GM23248 (cell line): ENCODE results near the gene PLXNA1. TPM values are rescaled to one million over a fixed set of nuclear protein-coding genes. Genes with fewer than 3 reads are reported as not detected.

ENCODE experiments used
- DNase-seq: peaks from one replicate; pipeline ENCODE4 v3.0.0-alpha.2; 2015
- H2AFZ ChIP-seq: fragments of 200-600 bp; sonication (generic); 2 replicates; pipeline ENCODE4 v1.6.1; 2016; ENCODE audit warnings: antibody characterized with exemption
- H3F3A ChIP-seq: fragments of 200-600 bp; sonication (generic); 2 replicates; pipeline ENCODE4 v1.6.1; 2016; ENCODE audit warnings: mild to moderate bottlenecking, antibody characterized with exemption, mixed run types; ENCODE audit not compliant: insufficient read depth
- H3K27ac ChIP-seq: fragments of 200-600 bp; sonication (generic); 2 replicates; pipeline ENCODE4 v1.5.1; 2016; ENCODE audit warnings: mild to moderate bottlenecking
- H3K27me3 ChIP-seq: fragments of 200-600 bp; sonication (generic); replicated peaks from 2 replicates; pipeline ENCODE4 v1.6.1; 2016; ENCODE audit warnings: mild to moderate bottlenecking; ENCODE audit not compliant: insufficient read depth
- H3K36me3 ChIP-seq: fragments of 200-600 bp; sonication (generic); 2 replicates; pipeline ENCODE4 v1.6.1; 2016; ENCODE audit warnings: low read depth, mild to moderate bottlenecking
- H3K4me1 ChIP-seq: fragments of 200-600 bp; sonication (generic); 2 replicates; pipeline ENCODE4 v1.6.1; 2016; ENCODE audit warnings: mild to moderate bottlenecking; ENCODE audit not compliant: insufficient read depth
- H3K4me2 ChIP-seq: fragments of 200-600 bp; sonication (generic); one replicate; pipeline ENCODE4 v1.6.1; 2016; ENCODE audit warnings: mild to moderate bottlenecking; ENCODE audit not compliant: unreplicated experiment
- H3K4me3 ChIP-seq: fragments of 200-600 bp; sonication (generic); 2 replicates; pipeline ENCODE4 v1.5.1; 2016; ENCODE audit warnings: mild to moderate bottlenecking
- H3K79me2 ChIP-seq: fragments of 200-600 bp; sonication (generic); 2 replicates; pipeline ENCODE4 v1.6.1; 2016; ENCODE audit warnings: mild to moderate bottlenecking; ENCODE audit not compliant: insufficient read depth
- H3K9ac ChIP-seq: fragments of 200-600 bp; sonication (generic); 2 replicates; pipeline ENCODE4 v1.6.1; 2016; ENCODE audit warnings: mild to moderate bottlenecking
- H3K9me2 ChIP-seq: fragments of 200-600 bp; sonication (generic); 2 replicates; pipeline ENCODE4 v1.6.1; 2016; ENCODE audit warnings: mixed run types, mild to moderate bottlenecking, moderate library complexity; ENCODE audit not compliant: insufficient read depth
- H3K9me3 ChIP-seq: fragments of 200-600 bp; sonication (generic); one replicate; pipeline ENCODE4 v1.6.1; 2017; ENCODE audit warnings: low read depth
- H4K20me1 ChIP-seq: fragments of 200-600 bp; sonication (generic); 2 replicates; pipeline ENCODE4 v1.6.0; 2016; ENCODE audit not compliant: insufficient read depth
- EZH2 ChIP-seq: fragments of 200-600 bp; sonication (generic); IDR thresholded peaks from 2 replicates; pipeline ENCODE4 v1.6.1; 2018; ENCODE audit warnings: antibody characterized with exemption, mild to moderate bottlenecking; ENCODE audit not compliant: insufficient read depth, poor library complexity, severe bottlenecking
- EZH2phosphoT487 ChIP-seq: fragments of 200-600 bp; sonication (generic); IDR thresholded peaks from 2 replicates; pipeline ENCODE4 v1.6.1; 2018; ENCODE audit warnings: antibody characterized with exemption, moderate library complexity, mild to moderate bottlenecking, low read depth; ENCODE audit not compliant: insufficient read depth
- WGBS, 2 experiments: methylation state at CpG; one replicate each; pipeline ENCODE4 v1.1.6; 2015 to 2017; ENCODE audit warnings: low lambda C conversion rate in 2 of 2, low coverage in 1 of 2; ENCODE audit errors: missing lambda C conversion rate in 2 of 2; 5-methylcytosine and 5-hydroxymethylcytosine counted together
- in situ Hi-C: fragments of 300-500 bp; cut with MboI; formaldehyde crosslinking; loops from 2 replicates; pipeline ENCODE4 v1.15.0; 2020
- polyA plus RNA-seq: library from polyadenylated mRNA; unstranded; fragments of >200 nt; fragmentation: Nextera tagmentation; extraction: Ambion mirVana; gene quantifications from 2 replicates; pipeline ENCODE4 v1.2.1, GENCODE V29; 2016
- total RNA-seq: library from RNA; depleted of rRNA; stranded (reverse); fragments of >200 nt; shearing (Covaris generic); gene quantifications from 2 replicates; pipeline ENCODE4 v1.2.3, GENCODE V29; 2014

Gene PLXNA1
- total and polyA plus RNA-seq, 2 experiments from 2014 or later = 13.4 to 84.7 TPM

DNA sequence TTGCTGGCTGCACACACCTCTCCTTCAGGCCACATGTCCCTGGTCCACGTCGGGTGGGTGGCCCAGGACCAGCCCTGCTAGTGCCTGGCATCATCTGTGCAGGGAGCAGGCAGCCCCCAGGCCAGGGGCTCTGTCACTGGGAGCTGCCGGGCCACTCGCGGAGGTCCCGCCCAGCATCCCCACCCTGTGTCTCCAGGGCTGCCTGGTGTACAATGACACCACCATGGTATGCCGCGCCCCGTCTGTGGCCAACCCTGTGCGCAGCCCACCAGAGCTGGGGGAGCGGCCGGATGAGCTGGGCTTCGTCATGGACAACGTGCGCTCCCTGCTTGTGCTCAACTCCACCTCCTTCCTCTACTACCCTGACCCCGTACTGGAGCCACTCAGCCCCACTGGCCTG, 34.3 kb downstream of the PLXNA1 start:
- H3F3A ChIP-seq = no peaks in the 10 kb centered on the region
- 84 to 94% methylated on average over 14 to 16 of the region's 16 CpGs for WGBS, 2 experiments
- H3K27ac ChIP-seq = no peak overlapping the region
- no peaks in the 10 kb centered on the region for H3K27me3 ChIP-seq
- in situ Hi-C loops = no loop called here
- no peak for DNase-seq
- H2AFZ ChIP-seq = no peak overlapping the region
- H3K9ac ChIP-seq = no peak overlapping the region
- H4K20me1 ChIP-seq = no peaks in the 10 kb centered on the region
- no peak for TF ChIP-seq EZH2phosphoT487
- no peaks in the 10 kb centered on the region; the same call in 1 of the 2 replicates for H3K79me2 ChIP-seq
- H3K9me2 ChIP-seq = no peaks in the 10 kb centered on the region
- H3K9me3 ChIP-seq = no peaks in the 10 kb centered on the region
- H3K36me3 ChIP-seq = no peaks in the 10 kb centered on the region; the same call in 1 of the 2 replicates
- H3K4me2 ChIP-seq = no peak overlapping the region
- no peak overlapping the region for H3K4me3 ChIP-seq
- H3K4me1 ChIP-seq = peaks cover 8% of the 10 kb centered on the region

DNA sequence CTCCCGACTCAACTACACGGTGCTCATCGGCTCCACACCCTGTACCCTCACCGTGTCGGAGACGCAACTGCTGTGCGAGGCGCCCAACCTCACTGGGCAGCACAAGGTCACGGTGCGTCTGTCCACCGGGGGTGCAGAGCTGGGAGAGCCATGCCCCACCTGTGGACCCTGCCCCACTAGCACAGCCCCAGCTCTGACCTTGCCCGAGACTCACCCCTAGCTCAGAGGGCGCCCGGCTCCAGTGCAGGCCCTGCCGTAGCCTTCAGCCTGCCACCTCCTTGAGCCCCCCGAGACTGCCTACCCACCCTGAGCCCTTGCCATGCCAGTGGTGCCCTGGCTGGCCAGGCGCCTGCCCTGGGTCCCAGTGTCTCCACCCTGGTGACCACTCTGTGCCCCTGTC, 34.9 kb downstream of the PLXNA1 start:
- Histone ChIP-seq H3K79me2 (no peaks in the 10 kb centered on the region), H3K4me3 (no peak overlapping the region), H3K4me2 (no peak overlapping the region), H3K9me3 (no peaks in the 10 kb centered on the region), H4K20me1 (no peaks in the 10 kb centered on the region), H3K4me1 (peaks cover 8% of the 10 kb centered on the region), H3K27ac (no peak overlapping the region), H3K9ac (no peak overlapping the region), H3K27me3 (no peaks in the 10 kb centered on the region), H2AFZ (no peak overlapping the region), H3K36me3 (no peaks in the 10 kb centered on the region; the same call in 1 of the 2 replicates), H3F3A (no peaks in the 10 kb centered on the region), H3K9me2 (no peaks in the 10 kb centered on the region)
- TF ChIP-seq EZH2 (no peak), EZH2phosphoT487 (no peak)
- DNase-seq = no peak
- WGBS, 2 experiments = 92 to 94% methylated on average over 15 to 17 of the region's 17 CpGs
- in situ Hi-C loops = no loop called here

DNA sequence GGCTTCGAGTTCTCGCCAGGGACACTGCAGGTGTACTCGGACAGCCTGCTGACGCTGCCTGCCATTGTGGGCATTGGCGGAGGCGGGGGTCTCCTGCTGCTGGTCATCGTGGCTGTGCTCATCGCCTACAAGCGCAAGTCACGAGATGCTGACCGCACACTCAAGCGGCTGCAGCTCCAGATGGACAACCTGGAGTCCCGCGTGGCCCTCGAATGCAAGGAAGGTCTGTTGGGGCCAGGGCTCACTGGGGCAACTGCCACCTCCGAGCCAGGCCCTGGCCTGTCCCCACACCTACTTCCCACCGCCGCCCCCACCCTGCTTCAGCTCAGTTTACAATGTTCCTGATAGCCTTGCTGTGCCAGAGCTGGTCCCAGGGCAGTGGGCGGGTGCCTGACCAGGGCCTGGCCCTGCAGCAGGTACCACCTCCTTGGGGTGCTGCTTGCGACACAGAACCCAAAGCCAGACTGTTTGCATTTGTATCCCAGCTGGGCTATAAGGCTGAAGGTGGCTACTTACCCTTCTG, 35.5 kb downstream of the PLXNA1 start:
- H3K79me2 ChIP-seq = no peaks in the 10 kb centered on the region
- 95 to 99% methylated on average over 15 to 20 of the region's 20 CpGs for WGBS, 2 experiments
- H2AFZ ChIP-seq = no peak overlapping the region
- peaks cover 8% of the 10 kb centered on the region for H3K4me1 ChIP-seq
- H3K36me3 ChIP-seq = no peaks in the 10 kb centered on the region; the same call in 1 of the 2 replicates
- no peak overlapping the region for H3K27ac ChIP-seq
- in situ Hi-C loops = no loop called here
- H3F3A ChIP-seq = no peaks in the 10 kb centered on the region
- no peak for TF ChIP-seq EZH2phosphoT487
- no peak overlapping the region for H3K4me2 ChIP-seq
- DNase-seq = no peak
- no peaks in the 10 kb centered on the region for H3K27me3 ChIP-seq
- H3K9ac ChIP-seq = no peak overlapping the region
- no peaks in the 10 kb centered on the region for H3K9me2 ChIP-seq
- H3K4me3 ChIP-seq = no peak overlapping the region
- H4K20me1 ChIP-seq = no peaks in the 10 kb centered on the region
- H3K9me3 ChIP-seq = no peaks in the 10 kb centered on the region

DNA sequence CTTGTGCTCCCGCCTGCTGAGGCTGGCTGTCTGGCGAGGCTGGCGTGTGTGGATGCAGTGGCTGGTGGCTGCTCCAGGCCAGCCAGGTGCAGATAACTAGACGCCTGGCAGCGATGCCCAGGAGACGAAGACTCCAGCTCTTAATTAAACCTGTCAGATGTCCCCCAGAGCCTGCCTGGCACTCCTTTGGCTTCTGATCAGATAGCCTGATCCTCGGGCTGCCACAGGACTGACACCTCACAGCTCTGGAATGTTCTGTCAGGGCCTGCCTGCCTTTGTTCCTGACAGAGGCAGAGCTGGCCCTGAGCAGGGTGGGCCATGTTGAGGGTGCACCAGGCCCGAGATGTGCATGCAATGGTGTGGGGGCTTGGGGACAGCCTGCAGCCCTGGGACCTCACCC, 36.5 kb downstream of the PLXNA1 start:
- H3K79me2 ChIP-seq = no peaks in the 10 kb centered on the region
- H3K9ac ChIP-seq = no peak overlapping the region
- no peak overlapping the region for H2AFZ ChIP-seq

DNA sequence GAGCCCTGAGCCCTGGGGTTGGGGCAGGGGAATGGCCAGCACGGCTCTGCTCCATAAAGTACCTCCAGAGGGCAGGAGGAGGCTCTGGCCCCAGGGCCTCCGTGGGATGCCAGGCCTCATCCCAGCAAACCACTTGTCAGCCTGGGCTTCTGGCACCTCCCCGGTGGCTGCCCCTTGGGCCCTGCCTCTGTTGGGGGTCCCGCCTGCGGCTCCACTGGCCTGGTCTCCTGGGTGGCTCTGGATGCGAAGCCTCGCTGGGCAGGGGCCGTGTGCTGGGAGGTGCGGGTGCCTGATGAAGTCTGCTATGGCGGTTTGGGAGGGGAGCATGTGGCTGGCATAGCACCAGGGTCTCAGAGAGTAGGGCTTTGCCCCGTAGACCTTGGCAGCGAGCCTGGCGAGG, 37.6 kb downstream of the PLXNA1 start:
- no peak for TF ChIP-seq EZH2phosphoT487
- TF ChIP-seq EZH2 = no peak
- no peaks in the 10 kb centered on the region for H3K27me3 ChIP-seq
- H3K9ac ChIP-seq = no peak overlapping the region
- H3K4me2 ChIP-seq = no peak overlapping the region
- no peaks in the 10 kb centered on the region for H3K9me3 ChIP-seq
- H4K20me1 ChIP-seq = no peaks in the 10 kb centered on the region
- in situ Hi-C loops = no loop called here
- no peak overlapping the region for H2AFZ ChIP-seq
- DNase-seq = no peak
- H3K9me2 ChIP-seq = no peaks in the 10 kb centered on the region
- peaks cover 8% of the 10 kb centered on the region for H3K4me1 ChIP-seq
- WGBS, 2 experiments = 92 to 94% methylated on average over 13 of the region's 13 CpGs
- no peaks in the 10 kb centered on the region for H3K79me2 ChIP-seq
- no peaks in the 10 kb centered on the region for H3F3A ChIP-seq
- H3K36me3 ChIP-seq = no peaks in the 10 kb centered on the region; the same call in 1 of the 2 replicates
- no peak overlapping the region for H3K27ac ChIP-seq
- H3K4me3 ChIP-seq = no peak overlapping the region

More for the DNA sequence above, 36.5 kb downstream of the PLXNA1 start:
- H3K27ac ChIP-seq = no peak overlapping the region
- no peaks in the 10 kb centered on the region for H3K9me3 ChIP-seq
- H3K36me3 ChIP-seq = no peaks in the 10 kb centered on the region; the same call in 1 of the 2 replicates
- TF ChIP-seq EZH2 (no peak), EZH2phosphoT487 (no peak)
- in situ Hi-C loops = no loop called here
- H3F3A ChIP-seq = no peaks in the 10 kb centered on the region
- 80% methylated on average over 8 of the region's 8 CpGs for WGBS, 2 experiments
- DNase-seq = peak; percentile 74
- H3K27me3 ChIP-seq = no peaks in the 10 kb centered on the region
- H3K4me3 ChIP-seq = no peak overlapping the region
- no peak overlapping the region for H3K4me2 ChIP-seq
- H4K20me1 ChIP-seq = no peaks in the 10 kb centered on the region
- peaks cover 8% of the 10 kb centered on the region for H3K4me1 ChIP-seq
- H3K9me2 ChIP-seq = no peaks in the 10 kb centered on the region
